GM21825 (cell line): ENCODE data around the gene MOXD1.
A peak's percentile ranks its signal among the peaks of the same experiment; 100 is the strongest.

Experiments
- ATAC-seq: cut with Tn5 transposase; IDR thresholded peaks from one replicate; pipeline ENCODE4 v1.9.1; 2021; ENCODE audit warnings: mild to moderate bottlenecking, moderate library complexity; ENCODE audit not compliant: unreplicated experiment

The MOXD1 gene

DNA sequence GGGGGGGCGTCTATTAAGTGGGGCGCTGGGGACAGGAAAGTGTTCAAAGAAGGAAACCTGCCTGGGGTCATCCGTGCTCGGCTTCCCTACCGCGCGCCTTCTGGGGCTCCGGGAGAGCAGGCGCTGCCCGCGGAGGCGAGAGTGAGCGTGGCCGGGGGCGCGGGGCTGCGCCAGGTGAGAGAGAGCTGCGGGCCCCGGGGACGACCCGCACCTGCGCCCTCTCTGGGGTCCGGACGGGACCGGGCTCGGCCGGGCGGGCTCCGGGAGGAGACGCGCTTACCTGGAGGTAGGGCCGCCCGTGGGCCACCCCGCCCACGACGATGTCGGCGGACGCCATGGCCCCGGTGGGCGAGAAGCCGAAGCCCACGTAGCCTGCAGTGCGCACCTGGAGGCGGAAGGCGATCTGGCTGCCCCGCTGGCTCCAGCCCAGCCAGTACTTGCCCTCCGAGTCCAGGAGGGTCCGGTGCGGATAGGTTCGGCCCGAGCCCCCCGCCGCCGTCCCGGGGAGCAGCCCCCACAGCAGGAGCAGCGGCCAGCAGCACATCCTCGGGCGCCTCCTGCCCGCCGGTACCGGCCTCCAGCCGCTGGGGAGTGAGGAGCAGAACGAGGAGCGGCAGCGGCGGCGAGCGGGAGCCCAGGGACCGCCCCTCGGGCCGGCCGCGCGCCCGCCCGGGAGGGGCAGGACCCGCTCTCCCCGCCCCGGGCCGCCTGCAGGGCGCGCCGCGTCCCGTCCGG lies at the start of gene MOXD1:
TSS of gene MOXD1 (minus strand) at position 593 of the 735 bp plus-strand sequence. CDS start at position 544, 49 bp downstream.
- ATAC-seq: peak; percentile 46

DNA sequence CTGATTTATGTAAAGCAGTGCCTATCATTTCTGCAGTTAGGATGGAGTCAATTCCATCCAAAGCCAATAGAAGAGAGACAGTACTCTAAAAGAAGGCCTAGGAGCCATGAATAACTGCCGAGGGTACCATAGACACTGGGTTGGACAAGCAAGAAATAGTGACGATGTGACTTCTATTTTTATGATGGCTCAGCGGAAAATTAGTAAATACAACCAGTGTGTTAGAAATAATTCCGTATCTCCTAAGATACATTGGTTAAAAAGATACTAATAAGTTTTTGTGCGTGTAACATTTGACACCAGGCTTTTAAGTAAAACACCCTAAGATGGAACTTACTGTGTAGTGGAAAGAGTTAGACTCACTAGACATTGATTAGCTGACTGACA lies 45.6 kb upstream of the MOXD1 start:
- ATAC-seq: no peak

DNA sequence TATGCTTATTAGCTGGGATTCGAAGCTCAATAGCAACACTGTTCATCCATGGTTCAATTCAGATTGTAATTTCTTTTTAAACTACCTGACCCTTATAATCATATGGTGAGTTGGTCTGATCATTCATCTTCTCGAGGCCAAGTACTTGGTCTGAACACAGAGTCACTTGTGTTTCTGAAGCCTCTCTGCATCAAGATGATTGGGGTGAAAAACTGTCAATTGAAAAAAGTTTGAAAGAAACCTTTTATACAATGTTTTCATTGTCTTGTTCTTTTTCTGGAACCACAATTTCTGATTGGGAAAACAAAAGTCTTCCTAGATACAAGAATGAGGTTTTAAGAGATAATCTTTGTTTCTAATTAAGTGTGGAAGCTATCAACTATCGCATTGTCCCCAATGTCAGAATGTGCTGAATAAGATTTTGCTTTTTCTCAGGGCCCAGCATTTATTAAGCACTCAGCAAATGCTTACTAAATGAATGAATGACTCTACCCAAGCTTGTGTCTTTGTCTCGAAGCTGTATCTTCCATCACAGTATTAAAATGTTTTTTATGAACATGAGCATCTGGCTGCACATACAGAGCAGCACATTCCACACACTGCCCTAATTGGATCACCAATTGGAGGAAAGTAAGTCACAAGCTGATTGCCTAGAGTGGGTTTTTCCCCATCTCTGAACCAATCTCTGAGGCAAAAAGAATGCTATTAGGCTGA lies 45.0 kb upstream of the MOXD1 start:
- no peak for ATAC-seq

DNA sequence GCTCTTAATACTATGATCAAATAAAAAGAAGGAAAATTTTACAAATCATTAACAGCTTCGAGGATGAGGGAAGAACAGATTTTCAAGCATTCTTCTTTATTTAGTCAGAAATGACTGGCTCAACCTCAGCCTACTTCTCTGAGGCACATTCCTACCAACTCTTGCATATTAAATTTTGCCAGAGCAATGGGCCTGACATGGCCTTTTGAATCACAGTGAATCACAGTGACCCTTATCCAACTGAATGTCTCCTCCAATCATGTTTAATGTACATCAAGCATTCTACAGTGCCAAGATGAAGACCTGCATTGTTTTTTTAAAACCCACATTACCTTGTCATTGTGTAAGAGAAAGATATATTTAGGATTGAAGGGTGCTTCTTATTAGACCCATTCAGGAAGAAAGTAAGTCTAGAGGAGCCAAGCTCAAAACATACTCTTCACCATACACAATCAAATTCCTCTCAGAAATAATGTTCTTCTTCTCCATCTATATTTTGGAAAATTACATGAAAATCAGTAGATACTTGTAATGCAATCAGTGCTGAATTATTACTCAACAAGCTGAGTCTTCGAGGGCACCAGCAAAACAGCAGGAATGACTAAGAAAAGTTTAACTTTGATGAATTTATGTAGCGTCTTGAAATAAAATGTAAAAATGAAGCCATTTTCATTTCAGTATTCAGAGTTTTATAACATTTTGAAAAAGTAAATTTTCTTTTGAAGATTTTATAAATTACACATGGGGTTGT lies 44.1 kb upstream of the MOXD1 start:
- ATAC-seq: no peak

DNA sequence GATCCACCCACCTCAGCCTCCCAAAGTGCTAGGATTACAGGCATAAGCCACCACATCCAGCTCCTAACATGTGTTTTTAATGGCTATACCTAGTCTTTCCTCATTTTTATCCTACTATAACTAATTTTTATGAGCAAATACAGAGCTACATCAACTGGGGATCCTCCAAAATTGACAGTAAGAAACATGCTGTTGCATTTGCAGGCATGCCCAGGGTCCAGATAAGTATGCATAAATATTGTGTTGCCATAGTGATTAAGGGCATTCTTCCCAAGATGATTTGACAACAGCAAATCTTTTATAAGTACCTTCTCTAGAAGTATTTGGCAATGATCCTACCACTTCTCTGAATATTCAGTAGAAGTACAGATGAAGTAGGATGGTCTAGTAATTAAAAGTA lies 41.9 kb upstream of the MOXD1 start:
- ATAC-seq: no peak

DNA sequence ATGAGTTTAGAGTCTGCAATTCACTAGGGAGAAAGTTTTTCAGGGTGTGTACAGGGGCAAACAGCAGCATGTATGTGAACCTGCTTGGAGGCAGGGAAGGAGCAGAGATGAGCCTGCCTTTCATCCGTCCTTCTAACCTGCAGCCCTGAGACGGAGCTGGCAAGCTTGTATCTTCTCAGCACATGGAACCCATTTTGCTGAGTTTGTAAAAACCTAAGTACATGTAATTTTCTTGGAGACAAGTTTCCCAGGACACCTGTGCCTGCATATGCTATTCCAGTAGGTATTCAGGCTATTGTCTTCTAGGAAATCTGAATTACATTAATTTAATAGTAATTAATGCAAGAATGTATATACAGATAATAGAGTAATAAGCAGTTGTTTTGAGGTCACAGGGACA lies 28.8 kb upstream of the MOXD1 start:
- no peak for ATAC-seq

DNA sequence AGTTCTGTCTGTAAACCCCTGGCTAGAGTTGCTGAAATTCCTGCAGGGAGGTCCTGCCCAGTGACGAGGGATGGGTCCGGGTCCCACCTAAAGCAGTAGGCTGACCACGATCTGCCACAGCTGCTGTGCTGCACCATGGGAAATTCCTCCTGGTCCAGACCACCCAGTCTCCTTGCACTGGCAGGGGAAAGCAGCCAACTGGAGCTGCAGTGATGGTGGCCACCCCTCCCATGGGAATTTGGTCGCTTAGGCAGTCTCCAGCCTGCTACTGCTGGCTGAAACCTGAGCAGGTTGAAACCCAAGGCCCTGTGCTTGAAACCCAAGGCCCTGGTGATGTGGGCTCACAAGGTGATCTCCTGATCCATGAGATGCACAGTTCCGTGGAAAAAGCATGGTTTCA lies 23.9 kb upstream of the MOXD1 start:
- no peak for ATAC-seq

DNA sequence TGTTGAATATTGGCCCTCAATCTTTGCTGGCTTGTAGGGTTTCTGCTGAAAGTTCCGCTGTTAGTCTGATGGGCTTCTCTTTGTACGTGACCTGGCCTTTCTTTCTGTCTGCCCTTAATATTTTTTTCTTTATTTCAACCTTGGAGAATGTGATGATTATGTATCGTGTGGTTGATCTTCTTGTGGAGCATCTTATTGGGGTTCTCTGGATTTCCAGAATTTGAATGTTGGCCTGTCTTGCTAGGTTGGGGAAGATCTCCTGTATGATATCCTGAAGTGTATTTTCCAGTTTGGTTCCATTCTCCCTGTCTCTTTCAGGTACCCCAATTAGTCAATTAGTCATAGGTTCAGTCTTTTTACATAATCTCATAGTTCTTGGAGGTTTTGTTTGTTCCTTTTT lies 22.6 kb upstream of the MOXD1 start:
- no peak for ATAC-seq

DNA sequence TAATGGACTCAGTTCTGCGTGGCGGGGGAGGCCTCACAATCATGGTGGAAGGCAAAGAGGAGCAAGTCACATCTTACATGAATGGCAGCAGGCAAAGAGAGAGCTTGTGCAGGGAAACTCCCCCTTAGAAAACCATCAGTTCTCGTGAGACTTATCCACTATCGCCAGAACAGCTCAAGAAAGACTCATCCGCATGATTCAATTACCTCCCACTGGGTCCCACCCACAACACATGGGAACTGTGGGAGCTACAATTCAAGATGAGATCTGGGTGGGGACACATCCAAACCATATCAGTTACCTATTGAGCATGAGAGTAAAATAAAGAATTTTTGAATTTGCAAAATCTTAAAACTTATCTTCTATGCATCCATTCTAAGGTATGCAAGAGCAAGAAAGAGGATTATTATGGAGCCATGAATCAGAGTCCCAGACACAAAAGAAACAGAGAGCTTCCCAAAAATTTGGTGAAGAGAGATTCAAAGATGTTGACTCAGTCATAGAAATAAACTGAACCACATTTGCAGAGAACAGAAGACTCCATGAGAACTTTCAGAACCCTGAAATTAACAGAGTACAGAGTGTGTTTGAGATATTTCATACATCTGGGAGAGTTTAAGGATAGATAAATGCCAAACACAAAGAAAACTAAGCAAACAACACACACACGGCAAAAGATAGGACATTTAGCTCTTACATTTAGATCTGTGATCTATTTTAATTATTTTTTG lies 17.1 kb upstream of the MOXD1 start:
- ATAC-seq: no peak

DNA sequence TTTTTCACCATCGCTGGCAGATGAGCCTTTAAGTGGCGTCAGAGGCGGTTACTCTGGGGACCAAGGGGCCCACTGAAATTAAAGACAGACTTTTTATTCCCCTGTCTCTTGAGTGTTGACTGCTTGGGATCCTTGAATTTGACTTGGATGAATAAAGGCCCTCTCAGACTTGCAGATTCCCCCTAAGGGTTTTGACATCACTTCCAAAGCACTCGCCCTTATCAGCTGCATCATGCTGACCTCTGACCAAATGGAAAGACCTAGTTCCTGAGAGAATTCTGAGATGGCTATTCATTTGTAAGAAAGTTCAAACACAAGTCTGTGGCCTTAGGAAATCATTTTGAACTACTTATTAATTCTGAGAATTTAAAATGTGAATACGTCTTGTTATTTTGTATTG lies 13.5 kb upstream of the MOXD1 start:
- ATAC-seq: no peak

DNA sequence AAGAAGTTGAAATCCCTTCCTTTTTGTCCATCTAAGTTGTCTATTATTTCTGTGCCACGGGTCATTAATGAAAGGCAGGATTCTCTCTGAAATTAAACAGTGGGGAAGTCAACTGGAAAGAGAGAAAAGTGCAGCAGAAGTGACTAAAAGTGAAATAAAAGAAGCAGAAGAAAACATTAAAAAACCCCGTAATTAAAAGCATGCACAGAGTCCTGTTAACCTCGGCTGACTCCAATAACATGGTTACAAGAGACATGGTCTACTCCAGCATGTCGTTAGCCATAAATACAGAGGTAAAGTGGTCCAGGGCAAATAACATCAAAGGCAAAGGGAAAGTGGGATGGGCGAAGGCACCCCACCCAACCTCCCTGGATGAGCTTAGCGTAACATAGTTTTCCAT lies 13.0 kb upstream of the MOXD1 start:
- no peak for ATAC-seq

DNA sequence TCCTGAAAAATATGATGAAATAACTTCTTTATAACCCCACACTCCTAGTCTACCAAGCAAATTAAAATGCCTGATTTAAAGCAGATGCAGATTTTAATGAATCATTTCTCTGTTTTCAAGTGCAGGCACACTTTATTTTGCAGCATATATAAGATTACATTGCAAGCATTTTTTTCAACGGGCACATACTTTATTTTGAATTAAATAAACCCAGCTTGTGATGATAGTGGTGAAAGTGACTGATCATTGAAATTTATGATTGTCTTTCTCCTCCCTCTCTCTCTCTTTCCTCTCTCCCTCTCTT lies 12.2 kb upstream of the MOXD1 start:
- ATAC-seq: no peak

DNA sequence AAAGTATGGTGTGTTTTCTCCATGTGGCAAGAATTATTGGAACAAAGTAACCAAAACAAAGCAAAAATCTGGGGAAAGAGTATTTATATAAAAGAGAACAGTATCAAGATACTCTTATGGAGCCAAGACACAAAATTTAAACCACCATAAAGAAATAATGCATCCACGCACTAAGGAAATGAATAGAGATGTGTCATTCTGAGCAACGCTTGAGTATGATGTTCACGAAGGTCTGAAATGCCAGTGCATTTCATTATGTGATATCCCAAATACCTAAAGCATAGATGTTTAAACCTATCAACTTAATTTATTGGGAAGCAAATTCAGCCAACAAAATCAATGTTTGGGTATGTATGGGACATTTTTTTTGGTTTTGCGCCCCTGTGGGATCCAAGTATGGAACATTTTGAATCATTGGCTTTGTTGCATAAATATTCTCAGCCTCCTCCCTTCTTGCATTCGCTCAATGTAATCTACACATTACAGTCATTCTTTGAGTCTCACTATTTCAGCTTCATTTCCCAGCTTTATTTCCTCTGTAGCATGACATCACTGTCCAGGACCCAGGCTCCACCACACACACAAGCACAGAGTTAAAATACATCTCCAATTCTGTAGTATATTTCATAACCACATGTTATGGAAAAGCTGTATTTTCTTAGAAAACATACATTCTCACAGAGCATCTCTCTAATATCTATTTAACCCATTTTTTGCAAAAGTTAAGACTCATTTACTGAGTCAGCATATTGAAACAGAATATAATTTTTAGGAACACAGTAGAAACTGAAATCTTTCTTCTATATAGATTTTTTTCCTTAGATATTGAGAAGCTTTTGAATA lies 11.6 kb upstream of the MOXD1 start:
- ATAC-seq: no peak

DNA sequence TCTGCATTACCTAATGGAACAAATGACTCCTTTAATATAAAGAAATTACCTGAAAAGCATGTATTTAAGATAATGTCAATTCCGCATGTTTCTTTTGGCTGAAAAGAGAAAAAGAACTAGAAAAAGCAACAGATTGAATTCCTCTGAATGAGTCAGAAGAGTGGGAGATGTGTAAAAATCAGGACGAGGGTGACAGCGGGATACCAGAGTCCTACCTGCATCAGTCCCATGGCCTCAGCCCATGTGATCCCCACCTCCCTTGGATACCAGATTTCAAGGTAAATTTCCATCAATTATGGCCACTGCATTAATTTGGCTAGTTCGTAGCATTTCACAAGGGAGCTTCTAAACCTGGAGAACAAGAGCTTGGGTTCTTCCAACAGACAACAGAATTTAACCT lies 10.0 kb upstream of the MOXD1 start:
- ATAC-seq: no peak

DNA sequence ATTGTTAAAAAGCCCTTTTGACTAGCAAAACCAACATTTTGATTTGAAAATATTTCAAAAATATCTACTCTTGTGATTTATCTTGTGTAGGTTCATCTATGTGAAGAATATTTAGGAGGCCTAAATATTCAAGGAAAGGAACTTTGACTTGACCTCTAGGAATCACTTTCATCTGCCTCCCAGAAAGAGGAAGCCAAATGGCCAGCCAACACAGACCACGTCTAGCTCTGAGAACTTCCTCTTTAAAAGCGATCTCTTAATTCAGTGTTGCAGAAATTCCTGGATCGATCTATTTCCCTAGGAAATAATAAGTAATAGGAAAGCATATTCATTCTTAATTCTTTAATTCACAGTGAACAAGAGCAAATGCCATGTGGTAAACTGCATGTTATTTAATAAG lies 9.6 kb upstream of the MOXD1 start:
- ATAC-seq: no peak

DNA sequence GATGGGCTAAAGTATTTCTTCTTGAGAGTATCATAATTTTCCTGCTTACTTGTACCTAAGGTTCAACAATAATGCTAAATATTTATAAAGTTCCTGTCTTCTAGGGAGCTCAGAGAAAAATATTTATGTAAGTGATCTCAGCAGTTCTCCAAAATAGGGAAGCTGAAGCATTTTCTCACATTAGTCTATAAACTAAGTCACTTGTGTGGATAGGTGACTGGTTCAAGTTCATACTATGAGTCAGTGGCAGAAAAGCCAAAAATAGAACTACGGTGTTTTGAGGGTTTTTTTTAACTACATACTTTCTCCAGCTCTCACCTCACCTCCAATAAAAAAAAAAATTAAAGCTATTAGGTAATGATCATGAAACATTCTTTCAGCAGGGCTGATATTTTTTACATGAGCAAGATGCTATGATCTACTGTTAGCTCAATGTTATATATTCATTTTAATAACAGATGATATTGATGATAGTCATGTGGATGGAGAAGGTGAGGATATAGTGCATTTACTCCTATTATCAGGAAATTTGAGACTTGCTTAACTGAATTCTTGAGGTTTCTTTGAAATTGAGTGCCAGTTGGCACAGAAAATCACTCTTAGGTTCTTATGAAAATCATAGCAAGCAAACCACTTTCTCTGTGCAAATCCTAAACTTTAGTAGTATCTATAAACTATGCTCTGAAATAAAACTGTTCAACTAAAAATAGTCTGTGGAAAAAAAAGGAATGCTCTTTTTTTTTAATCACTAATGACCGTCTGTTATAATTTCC lies 4.1 kb upstream of the MOXD1 start:
- ATAC-seq: peak; percentile 54

DNA sequence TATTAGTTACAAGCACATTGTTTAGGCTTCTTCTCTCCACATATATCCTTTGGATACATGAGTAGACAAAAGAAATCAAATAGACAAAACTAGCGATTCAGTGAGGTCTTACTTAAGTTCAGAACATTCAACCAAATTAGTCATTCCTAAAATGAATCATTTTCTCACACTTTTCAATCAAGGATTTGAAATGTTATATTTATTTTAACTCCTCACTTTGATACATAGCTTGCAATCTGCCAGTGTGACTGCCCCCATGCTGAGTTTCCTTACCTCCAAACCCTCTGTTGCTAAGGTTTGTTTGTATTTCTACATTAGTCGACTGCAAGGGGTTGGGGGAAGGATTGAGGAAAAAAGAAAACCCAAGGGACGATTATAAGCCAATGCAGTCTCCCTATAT lies 3.5 kb upstream of the MOXD1 start:
- no peak for ATAC-seq

DNA sequence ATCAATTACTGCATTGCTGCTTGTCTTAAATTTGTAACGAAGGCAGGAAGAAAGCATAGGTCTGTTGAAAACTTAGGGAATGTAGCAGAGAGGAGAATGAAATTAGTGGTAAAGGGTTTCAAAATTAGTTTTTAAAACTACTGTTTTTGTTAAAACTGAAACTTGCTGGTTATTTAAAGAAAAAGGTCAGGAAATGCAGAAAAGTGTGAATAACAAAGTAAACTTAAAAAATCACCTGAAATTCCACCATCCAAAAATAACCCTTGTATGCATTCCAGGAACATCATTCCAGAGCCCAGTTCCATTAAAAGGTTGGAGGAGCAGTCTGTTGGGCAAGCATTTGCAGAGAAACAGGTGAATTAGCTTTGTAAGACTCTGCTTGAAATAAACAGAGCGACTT lies 3.1 kb upstream of the MOXD1 start:
- no peak for ATAC-seq

DNA sequence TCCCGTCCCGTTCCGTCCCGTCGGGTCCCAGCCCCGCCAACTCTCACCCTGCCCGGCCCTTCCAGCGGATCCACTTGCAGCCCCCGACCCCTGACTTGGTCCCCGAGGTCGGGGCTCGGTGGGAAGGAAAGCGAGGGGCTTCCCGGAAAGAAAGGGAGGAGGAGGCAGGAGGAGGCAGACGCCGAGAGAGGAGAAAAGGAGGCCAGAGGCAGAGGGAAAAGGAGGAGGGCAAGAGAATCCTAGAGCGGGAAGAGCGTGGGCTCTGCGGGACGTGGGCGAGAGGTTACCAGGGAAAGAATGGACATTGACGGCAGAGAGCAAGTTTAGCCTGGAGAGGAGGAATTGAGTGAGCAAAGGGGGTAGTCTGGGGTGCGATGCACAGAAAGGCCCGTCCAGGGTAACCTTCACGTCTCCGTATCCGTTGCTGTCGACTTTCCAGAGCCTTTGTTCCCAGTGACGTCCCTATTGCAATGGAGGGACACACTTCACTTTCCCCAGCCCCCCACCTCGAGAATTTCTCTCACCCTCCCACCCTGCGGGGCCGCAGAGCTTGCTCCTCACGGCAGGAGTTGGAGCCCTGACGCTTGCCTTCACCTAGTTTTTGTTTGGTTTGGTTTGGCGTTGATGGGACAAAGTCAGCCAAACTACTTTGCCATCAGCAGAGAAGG lies 477 bp upstream of the MOXD1 start:
- ATAC-seq: no peak
